Stimulated activated CD8-positive, alpha-beta memory T cell treated with anti-CD3 and anti-CD28 coated beads, Interleukin-7, amount 100 ng/mL, for 24 hours (primary cell): Measurements from ENCODE around the gene LHX6.
A peak's percentile ranks its signal among the peaks of the same experiment; 100 is the strongest.

Experiments used
- DNase-seq: peaks from one replicate; pipeline ENCODE4 v3.0.0-alpha.2; 2020; ENCODE audit warnings: low read depth

LHX6 gene

DNA sequence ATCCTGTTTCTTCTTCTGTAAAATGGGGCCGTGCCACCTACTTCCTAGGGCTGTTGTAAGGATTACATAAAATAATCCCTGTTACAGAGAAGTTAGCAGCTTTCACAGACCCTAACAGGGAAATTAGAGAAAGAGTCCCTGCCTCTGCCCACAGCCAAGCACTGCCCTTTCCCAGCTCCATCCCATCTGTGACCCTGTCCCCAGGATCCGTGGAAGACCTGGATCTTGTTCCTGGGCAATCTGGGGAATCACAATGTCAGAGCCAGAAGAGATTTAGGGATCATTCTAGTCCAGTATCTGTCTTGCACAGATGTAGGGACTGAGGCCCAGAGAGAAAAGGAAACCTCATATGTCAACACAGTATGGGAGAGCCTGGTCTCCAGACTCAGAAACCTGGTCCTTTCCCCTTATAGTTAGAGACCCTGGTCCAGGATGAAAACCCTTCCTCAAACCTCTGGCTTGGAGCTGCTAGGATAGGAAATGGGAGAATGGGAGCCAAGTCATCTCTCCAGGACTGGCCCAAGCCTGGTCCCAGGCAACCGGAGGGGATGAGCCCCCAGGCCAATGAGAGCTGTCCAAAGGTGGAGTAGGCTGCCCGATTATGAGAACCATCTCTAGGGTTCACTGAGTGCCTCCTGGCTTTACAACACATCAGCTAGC, 12.5 kb downstream of the LHX6 start:
- no peak for DNase-seq

DNA sequence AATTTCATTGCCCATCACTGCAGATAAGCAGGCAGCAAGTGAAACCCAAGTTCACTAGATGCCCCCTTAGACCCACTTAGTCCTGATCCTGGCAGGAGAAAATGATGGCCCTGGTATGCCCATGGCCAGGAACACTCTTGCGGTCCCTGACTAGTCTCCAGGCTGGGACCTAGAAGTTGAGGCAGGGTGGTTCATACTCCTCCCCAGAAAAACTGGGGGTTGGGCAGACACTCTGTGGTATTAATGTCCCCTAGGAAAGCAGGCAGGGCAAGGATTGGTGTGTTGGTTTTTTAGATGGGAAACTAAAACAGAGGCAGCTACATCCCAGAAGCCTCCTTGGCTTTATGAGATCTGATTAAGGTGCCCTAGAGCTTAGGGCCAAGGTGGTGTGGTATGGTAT, 13.1 kb downstream of the LHX6 start:
- DNase-seq, result no peak

DNA sequence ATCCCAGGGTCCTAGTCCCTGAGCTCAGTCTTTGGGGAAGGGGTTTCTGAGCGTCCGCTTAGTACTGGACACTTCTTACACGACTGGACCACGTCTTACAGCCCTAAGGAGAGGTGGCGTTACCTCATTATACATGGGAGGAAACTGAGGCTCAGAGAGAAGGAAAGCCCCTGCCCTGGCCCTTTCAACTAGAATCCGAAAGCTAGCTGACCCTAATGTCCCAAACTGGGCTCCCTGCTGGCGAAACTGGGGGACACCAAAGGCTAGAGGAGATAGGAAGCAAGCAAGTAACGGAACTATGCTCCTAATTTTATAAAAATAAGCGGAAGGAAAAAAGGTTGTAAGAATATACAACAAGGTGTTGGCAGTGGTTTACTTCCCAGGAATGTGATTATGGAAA, 14.2 kb downstream of the LHX6 start:
- no peak for DNase-seq

DNA sequence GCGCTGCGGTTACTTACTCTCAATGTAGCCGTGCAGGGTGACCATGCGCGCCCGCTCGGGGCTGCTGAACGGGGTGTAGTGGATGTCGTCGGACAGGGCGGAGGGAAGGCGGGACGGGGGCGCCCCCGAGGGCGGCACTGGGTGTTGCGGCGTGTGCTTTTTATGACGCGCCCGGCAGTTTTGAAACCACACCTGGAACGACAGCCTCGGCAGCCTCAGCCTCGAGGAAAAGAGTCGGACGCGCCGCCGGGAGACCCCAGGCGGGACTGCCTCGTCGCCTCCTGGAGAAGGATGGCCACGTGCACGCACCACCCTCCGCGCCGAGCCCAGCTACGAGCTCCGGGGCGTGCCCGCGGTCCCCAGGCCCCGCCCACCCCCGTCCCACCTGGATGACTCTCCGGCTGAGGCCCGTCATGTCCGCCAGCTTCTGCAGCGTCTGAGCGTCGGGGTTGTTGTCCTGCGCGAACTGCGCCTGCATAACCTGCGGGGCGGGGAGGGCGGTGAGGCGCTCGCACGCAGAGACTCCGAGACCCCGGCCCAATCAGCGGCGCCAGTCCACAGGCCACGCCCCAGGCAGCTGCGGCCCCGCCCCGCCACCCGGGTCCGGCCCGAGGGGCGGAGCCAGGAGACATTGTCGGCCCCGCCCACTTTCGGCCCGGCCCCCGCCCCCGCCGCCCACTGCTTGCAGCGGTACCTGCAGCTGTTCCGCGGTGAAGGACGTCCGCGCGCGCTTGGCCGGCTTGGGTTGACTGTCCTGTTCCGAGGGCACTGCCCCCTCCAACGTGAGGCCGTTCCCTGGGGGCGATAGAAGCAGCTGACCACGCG, 15.0 kb downstream of the LHX6 start:
- DNase-seq, result peak; percentile 12

DNA sequence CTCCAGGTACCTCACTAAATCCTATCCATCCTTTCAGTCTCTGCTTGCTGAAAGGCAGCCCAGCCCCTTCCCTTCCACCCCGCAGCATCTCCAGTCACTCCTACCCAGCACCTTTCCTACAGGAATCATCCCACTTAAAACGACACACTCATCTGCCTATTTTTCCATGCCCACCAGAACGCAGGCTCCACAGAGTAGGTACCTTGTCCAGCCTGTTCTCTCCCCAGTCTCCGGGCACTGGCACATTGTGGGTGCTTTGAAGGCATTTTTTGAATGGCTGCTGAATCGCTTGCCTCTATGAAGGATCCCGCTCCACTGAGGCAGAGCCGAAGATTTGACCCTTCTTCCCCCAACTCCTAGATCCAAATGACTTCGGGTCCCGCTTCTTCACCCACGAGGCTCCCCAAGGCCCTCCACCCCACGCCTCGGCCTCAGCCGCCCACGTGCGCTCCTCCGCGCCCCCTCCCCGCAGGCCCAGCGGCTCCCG, 15.6 kb downstream of the LHX6 start:
- no peak for DNase-seq

DNA sequence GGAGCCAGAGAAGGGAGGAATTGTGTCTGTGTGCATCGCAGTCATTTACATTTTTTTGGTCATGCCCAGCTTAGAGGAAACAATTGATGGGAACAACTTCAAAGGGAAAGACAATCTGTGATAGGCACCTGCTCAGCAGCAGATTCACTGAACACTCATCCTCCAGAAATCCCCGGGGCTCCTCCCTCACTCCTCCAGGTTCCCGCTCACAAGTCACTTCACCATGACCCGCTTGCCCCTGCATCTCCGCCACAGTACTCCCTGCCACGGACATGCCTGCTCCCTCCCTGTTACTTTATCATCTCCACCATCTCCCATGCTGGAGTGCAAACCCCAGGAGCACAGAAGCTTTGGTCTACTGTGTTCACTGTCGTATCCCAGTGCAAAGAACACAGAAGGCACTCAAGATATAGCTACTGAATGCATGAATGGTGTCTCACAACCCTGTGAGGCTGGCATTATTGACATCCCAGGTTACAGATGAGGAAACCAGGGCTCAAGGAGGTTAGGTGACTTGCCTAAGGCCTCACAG, 16.2 kb downstream of the LHX6 start:
- no peak for DNase-seq

DNA sequence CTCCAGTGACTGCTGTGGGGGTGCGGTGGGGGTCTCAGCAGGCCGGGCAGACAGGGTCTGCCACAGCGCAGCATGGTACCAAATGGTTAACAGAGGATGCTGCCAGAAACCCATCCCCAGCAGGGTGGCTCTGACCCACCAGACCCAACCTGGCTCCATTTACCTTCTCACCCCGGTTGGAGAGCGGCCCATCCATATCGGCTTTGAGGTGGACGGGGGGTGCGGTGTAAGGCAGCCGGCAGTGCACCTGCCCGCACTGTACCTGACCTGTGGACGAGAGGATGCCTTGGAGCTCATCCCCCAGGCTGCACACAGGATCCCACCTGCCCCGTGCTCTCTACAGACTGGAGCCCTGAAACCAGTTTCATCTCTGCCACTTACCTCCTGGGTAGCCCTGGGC, 19.3 kb downstream of the LHX6 start:
- DNase-seq, result no peak

DNA sequence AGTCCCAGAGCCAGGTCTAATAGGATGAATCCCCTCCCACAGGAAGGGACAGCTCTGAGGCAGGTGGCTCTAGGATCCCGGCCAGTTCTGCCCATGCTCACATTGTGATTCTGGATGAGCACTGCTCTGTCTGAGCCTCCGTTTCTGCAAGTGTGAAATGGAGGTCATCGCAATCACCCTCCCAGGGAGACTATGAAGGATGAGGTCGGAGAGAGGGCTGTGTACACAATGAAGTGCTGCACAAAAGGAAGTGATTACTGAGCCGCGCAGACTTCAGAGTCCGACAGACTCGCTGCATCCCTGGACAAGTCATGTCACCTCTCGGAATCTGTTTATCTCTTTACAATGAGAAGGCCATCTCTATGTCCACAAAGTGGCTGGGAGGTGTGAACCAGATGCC, 21.7 kb downstream of the LHX6 start:
- no peak for DNase-seq

DNA sequence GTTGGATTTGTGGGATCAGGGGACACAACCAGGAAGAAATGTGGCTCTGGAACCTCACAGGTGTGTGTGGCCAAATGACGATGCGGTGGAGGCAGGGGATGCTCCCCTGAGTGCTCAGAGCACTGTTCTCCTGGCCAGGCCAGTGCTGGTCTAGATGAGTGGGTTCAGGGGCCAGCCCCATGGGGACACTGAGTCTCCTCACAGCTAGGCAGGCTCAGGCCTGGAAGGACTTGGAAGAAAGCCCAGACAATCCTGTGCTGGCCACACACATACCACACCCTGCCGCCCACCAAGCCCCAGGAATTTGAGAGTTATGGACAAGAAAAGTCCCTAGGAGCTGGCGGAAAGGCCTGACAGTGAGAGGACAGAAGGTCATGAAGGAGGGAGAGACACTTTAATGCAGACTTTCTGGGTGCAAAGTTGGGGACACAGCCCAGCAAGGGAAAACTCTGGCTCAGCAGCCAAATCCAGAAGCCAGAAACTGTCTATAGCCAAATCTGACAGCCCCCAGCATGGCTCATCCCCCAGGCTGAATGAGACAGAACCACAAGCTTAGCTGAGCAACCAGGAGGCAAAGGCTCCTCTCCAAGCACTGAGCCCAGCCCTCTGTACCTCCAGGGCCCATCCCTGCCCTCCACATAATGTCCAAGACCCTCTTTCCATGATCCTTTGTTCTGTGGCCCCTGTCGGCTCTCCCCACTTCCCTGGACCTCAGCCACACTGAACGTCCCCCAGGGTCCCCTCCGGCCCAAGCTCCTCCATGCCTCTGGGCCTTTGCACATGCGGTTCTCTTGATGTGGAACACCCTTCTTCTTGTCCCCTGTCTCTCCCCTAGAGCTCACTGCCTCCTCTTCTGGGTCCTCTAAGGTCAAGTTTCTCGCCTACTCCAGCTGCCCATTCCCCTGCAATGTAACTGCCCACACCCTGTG, 22.4 kb downstream of the LHX6 start:
- no peak for DNase-seq

DNA sequence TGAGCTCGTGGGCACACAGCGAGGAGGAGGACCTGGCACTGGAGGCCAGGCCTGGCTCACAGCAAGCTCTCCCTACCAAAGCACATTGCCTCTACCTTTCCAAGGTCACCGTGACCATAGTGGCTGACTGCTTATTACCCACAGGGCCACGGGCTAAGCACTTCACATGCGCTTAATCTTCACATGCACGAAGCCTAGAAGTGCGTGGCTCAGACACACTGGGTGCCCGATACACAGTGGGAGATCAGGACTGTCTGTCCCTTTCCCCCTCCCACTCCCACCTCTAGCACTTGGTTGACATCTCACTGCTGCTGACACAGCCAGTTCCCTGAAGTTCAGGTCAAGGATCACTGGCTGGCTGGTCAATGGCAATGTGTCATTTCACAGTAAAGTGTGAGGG, 23.6 kb downstream of the LHX6 start:
- DNase-seq, result no peak

DNA sequence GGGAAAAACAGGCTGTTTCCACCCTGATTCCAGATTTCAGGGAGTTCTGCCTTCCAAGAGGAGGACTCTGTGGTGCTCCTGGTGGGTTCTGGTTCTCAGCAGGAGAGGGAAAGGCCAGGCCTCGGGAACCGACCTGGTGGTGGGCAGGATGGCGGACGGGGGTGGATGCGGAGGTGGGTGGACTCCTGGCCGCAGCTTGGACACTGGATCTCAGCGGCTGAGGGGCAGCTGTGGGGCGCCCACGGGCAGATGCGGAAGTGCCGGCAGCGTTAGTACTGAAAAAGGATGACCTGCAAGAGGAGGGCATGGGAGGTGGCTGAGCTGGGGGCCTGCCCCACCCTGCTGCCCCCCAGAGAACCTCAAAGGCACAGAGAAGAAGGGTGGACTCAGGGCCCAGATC, 24.3 kb downstream of the LHX6 start:
- DNase-seq, result no peak

DNA sequence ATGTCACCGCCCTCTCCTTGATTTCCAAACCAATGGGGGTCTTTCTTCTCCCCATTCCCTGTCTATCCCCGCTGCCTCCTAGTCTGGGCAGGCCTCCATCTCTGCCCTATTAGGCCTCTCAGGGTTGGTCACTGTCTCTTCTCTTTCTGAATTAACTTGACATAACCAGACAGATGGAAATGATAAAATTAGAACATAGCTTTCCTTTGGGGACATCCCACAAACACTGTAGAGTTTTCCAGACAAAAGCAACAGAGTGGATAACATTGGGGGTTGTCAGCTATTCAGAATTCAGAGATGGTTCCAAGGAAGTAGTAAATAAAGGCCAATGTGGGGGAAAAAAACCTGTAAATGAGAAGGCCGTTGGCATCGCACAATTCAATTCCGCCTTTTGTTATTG, 24.7 kb downstream of the LHX6 start:
- no peak for DNase-seq

DNA sequence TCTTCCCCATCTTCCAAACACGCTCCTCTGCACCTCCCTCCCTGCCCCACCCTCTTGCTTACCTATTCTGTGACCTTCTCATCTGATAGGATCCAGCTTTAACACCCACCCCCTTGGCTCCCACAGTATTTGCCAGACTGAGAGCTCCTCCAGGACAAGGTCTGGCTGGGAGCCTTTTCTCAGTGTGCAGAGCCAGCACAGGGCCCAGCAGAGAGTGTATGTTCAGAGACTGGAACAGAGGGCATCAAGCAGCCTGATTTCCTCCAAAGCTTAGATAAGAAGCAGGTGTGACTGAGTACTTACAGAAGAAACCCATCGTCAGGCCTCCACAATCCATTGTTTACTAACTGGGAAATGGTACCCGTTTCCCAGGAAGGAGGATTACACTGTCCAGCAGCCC, 26.6 kb downstream of the LHX6 start:
- DNase-seq, result no peak

DNA sequence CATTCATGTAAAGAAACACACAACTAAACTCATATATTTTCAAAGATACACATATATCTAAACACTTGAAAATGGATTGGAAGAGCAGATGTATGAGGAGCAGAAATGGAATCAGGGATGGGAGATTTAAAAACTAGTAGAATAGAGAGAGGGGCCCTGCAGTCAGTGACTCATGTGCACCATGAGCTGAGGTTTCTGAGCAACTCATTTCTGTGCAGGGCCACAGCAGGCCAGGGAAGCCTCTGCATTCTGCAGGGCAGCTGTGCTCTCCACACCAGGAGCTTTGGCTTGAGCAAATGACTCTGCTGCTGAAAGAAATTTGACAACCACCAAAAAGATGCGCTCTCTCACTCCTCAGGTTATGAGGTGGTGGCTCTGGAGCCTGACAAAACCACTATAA, 27.1 kb downstream of the LHX6 start:
- no peak for DNase-seq

DNA sequence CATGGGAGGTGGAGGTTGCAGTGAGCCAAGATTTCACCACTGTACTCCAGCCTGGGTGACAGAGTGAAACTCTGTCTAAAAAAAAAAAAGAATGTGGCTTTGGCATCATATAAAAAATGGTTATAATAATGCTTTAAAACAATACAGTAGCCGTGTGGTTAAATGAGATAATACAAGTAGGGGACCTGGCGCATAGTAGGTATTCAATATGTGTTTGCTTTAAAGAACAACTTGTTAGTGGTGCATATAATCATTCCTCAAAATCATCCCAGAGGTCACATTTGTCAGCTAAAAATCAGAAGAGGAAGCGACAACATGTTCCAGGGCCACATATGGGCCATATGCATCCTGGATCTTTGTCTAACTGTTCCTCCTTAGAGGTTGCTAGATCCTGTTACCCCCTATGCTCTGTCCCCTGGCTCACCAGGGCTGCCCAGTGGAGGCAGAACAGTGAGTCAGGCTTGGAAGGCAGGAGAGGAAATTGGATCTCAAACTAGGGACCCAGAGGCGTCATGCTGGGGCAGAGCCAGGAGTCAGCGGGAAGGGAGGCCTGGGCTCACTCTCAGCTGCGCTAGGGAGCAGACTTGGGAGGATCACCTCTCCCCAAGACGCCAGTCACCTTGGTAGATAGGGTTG, 27.7 kb downstream of the LHX6 start:
- no peak for DNase-seq

DNA sequence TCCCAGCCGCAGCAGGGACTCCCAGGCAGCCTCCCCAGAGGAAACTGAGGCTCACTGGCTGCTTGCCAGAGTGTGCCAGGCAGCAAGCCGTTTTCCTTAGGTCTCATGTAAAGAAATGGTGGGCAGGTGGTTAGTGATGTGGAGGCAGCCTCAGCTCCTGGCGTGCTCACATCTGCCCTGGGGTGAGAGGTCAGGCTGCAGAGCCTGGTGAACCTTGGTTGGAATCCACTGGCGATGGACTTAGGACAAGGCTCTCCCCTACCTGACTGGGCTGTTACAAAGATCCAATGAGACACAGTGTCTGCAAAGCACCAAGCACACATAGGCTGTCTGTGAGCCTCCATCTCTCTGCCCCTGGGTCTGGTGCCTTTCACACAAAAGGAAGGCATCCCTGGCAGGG, 30.9 kb downstream of the LHX6 start:
- DNase-seq, result no peak

DNA sequence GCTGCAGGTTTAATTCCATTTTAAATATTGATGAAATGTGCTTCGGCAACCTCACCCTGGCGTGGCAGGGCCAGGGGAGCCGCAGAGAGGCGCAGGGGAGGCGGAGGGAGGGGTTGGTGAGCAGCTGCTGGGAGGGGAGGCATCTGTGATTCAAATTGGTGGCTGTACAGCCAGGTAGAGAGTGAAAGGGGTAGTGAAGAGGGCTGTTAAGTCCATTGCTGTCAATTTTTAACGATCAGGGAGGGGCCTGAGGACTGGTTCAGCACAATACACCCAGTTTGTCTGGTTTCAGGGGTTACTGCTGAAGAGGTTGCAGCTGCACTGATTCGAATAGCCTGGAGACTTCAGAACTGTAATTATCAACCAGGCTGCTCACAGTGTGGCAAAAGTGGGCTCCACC, 31.3 kb downstream of the LHX6 start:
- DNase-seq, result no peak

DNA sequence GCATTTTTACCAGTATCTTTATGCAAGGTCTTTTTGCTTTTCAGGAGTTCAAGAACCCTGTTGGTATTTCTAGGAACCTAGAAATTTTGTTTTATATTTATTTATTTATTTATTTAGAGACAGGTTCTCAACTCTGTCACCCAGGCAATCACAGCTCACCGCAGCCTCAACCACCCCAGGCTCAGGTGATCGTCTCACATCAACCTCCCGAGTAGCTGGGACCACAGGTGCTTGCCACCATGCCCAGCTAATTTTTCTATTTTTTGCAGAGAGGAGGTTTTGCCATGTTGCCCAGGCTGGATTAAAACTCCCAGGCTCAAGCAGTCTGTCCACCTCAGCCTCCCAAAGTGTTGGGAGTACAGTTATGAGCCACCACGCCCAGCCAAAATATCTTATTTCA, 32.9 kb downstream of the LHX6 start:
- DNase-seq, result no peak

DNA sequence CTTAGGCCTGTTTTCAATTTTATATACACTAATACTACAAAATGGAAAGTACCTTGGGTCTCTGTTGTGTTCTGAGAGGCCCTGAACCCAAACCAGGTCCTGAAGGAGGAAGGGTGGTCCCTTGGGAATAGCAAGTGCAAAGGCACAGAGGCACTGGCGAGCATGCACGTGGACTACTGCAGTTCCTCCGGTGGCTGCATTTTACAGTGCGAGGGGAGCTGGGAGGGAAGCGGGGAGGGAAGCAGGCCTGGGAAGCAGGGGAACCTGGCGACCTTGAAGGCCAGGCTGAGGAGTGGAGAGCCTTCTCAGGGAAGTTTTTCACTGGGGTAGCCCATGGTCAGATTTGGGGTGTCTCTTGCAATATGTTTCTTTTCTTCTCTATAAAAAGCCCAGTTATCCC, 35.1 kb downstream of the LHX6 start:
- DNase-seq, result no peak

DNA sequence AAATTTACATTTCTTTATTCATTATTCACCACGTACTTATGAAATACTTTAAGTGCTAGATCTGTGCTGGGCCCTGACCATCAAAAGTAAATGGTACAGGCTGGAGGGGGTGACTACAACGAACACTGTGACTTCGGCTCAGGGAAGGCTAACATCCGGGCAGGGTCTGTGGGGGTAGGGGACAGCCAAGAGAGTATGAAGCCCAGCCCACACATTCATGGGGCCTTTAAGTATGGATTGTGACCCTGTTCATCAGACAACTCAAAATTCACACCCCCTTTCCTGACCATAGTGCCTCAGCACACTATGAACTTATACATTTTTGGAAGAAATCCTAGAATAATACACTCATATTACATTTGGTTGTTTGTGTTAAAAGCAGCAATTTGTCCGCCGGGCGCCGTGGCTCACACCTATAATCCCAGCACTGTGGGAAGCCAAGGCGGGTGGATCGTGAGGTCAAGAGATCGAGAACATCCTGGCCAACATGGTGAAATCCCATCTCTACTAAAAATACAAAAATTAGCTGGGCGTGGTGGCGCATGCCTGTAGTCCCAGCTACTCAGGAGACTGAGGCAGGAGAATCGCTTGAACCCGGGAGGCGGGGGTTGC, 35.7 kb downstream of the LHX6 start:
- no peak for DNase-seq

DNA sequence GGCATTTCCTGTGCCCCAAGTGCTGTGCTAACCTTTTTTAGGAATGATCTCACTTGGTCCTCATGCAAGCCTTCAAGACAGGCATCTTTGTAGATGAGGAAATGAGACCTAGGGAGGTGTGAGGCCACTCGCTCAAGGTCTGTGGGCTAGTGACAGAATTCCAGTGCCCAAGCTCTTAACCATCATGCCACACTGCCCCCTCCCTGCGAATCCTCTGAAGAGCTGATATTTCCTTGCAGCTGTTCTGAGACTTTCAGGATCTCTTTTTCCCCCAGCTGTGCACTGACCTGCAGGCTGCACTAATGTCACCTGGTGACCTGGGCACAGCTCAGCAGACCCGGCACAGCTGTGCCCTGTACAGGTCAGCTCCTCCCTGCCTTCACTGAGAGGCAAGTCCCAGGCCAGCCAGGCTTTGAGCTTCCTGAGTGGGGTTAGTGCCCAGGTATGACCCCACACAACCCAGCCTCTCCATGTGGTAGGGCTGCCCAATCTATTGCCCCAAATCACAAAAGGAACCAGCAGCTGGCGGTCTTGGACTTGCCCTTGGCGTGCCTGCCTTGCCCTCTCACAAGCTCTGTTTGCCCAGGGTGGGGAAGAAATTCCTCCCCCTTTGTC, 36.4 kb downstream of the LHX6 start:
- DNase-seq, result no peak
